ENCODE data around the gene KCNN1.

DNA sequence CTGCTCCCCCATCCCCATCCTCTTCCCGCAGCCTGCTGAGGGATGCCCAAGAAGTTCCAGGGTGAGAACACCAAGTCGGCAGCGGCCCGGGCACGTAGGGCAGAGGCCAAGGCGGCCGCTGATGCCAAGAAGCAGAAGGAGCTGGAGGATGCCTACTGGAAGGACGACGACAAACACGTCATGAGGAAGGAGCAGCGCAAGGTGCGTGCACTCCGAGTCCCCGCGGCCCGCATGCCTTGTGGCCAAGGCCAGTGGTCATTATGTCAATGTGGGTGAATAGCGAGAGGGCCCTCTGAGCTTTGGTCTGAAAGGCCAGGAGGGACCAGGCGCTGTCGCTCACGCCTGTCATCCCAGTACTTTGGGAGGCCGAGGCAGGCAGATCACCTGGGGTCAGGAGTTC is 30.5 kb upstream of the KCNN1 start:
- TF ChIP-seq, protein P1, sequence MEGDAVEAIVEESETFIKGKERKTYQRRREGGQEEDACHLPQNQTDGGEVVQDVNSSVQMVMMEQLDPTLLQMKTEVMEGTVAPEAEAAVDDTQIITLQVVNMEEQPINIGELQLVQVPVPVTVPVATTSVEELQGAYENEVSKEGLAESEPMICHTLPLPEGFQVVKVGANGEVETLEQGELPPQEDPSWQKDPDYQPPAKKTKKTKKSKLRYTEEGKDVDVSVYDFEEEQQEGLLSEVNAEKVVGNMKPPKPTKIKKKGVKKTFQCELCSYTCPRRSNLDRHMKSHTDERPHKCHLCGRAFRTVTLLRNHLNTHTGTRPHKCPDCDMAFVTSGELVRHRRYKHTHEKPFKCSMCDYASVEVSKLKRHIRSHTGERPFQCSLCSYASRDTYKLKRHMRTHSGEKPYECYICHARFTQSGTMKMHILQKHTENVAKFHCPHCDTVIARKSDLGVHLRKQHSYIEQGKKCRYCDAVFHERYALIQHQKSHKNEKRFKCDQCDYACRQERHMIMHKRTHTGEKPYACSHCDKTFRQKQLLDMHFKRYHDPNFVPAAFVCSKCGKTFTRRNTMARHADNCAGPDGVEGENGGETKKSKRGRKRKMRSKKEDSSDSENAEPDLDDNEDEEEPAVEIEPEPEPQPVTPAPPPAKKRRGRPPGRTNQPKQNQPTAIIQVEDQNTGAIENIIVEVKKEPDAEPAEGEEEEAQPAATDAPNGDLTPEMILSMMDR (IDR thresholded peaks at IDR 0.05) = no peak
- TF ChIP-seq POLR2A (IDR thresholded peaks at IDR 0.05) = no peak
